Stimulated activated CD8-positive, alpha-beta memory T cell treated with anti-CD3 and anti-CD28 coated beads, Interleukin-12 subunit alpha, Interleukin-12 subunit beta, amount 100 ng/mL, for 1 hour (primary cell): ENCODE results near the gene NOP16.
A peak's percentile ranks its signal among the peaks of the same experiment; 100 is the strongest.

ENCODE experiments used
- DNase-seq: peaks from one replicate; pipeline ENCODE4 v3.0.0-alpha.2; 2020; ENCODE audit warnings: low read depth

Gene NOP16

GRCh38 chr5:176388444-176389134, at the start of gene NOP16, which contains the start of gene HIGD2A:
NOP16 (minus strand) TSS chr5:176388598; CDS start chr5:176388539, 59 bp downstream.
HIGD2A (plus strand) TSS chr5:176388751; CDS start chr5:176388820, 69 bp downstream.
- peak; percentile 99 for DNase-seq

DNA sequence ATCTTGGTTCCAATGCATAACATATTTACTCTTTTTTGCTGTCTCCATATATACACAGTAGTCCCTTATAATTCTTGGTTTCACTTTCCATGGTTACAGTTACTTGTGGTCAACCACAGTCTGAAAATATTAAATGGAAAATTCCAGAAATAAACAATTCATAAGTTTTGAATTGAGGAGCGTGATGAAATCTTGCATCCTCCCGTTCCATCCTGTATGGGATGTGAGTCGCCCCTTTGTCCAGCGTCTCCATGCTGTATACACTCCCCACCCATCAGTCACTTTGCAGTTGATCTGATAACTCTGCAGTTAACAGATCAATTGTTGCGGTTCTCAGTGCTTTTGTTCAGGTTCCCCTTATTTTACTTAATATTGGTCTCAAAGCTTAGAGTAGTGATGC, 48.3 kb upstream of the NOP16 start:
- DNase-seq: no peak

DNA sequence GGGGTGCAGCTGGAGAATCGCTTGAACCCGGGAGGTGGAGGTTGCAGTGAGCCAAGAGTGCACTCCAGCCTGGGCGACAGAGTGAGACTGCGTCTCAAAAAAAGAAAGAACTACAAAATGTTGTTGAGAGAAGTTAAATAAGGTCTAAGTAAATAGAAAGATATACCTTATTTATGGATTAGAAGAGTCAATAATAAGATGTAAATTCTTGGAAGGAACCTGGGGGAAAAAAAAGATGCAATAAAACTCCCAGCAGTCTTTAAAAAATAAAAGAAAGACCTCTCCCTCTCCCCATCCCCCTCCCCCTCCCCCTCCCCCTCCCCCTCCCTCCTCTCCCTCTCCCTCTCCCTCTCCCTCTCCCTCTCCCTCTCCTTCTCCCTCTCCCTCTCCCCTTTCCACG, 44.3 kb upstream of the NOP16 start:
- DNase-seq: no peak

DNA sequence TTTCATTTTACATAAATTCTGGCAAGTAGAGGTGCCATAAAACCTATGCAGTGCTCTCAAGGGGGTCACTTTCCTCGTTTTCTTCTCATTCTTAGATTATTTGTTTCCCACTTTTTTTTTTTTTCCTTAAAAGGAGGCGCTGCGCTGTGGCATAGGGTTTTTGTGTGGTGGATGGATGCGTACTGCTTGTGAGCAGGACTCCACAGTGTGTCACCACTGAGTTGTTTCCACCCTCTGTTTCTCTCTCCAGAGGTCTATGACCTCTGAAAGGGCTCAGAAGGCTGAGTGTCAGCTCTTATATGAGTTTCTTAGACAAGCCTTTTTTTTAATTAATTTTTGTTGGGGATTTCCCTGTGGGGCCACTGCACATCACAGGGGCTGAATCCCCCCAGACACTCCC, 41.6 kb upstream of the NOP16 start:
- DNase-seq: no peak

GRCh38 chr5:176427971-176428370, 39.6 kb upstream of the NOP16 start:
- no peak for DNase-seq

- DNase-seq: no peak
Measured at GRCh38 chr5:176426876-176427275, 38.5 kb upstream of the NOP16 start.

GRCh38 chr5:176425791-176426190, 37.4 kb upstream of the NOP16 start:
- no peak for DNase-seq

- no peak for DNase-seq
Measured at GRCh38 chr5:176425138-176425537, 36.7 kb upstream of the NOP16 start.

- DNase-seq: no peak
Measured at GRCh38 chr5:176424181-176424580, 35.8 kb upstream of the NOP16 start.

- DNase-seq: no peak
Measured at GRCh38 chr5:176420972-176421544, 32.7 kb upstream of the NOP16 start.

DNA sequence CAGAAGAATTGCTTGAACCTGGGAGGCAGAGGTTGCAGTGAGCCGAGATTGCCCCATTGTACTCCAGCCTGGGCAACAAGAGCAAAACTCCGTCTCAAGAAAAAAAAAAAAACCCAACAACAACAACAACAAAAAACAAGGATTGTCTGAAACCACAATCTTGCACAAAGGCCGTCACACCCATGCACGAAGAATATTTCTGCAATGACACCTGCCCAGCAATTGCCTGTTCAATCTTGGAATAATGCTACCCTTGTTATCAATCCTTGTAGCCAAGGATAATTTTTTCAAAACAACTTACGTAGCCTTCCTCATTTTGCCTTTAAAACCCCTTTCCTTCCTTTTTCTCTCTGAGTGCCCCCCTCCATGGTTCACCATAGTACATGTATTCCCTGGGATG, 31.7 kb upstream of the NOP16 start:
- DNase-seq: no peak

GRCh38 chr5:176418251-176418650, 29.9 kb upstream of the NOP16 start:
- DNase-seq: no peak

GRCh38 chr5:176416965-176417364, 28.6 kb upstream of the NOP16 start:
- DNase-seq: no peak

- DNase-seq: peak; percentile 83
Measured at GRCh38 chr5:176415952-176416924, 27.8 kb upstream of the NOP16 start, which contains the start of gene CLTB. CLTB (minus strand) TSS chr5:176416539; CDS start chr5:176416363, 176 bp downstream.

- DNase-seq: no peak
Measured at GRCh38 chr5:176415240-176415951, 27.0 kb upstream of the NOP16 start.

- no peak for DNase-seq
Measured at GRCh38 chr5:176414704-176415103, 26.3 kb upstream of the NOP16 start.

DNA sequence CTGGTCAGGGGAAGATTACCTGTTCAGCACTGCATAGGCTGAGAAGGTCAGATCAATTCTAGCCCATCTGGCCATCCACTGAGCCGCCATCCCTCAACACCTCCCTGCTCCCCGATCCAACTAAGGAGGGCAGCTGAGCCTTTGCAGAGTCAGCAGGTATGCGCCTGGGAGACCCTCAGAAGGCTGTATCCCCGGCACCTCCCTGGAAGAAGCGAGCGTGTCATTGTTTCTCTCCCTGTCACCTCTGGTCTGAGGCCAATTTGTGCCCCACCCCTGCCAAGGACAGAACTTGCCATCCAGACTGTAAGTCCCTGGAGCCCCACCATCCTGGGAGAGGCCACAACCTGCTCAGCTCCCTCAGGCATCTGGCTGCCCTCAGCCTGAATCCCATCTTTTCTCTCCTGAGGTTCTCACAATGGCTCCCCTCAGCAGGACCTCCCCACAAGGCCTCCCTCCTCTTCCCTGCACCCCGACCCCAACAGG, 25.4 kb upstream of the NOP16 start:
- DNase-seq: no peak

- no peak for DNase-seq
Measured at GRCh38 chr5:176413255-176413565, 24.8 kb upstream of the NOP16 start.

DNA sequence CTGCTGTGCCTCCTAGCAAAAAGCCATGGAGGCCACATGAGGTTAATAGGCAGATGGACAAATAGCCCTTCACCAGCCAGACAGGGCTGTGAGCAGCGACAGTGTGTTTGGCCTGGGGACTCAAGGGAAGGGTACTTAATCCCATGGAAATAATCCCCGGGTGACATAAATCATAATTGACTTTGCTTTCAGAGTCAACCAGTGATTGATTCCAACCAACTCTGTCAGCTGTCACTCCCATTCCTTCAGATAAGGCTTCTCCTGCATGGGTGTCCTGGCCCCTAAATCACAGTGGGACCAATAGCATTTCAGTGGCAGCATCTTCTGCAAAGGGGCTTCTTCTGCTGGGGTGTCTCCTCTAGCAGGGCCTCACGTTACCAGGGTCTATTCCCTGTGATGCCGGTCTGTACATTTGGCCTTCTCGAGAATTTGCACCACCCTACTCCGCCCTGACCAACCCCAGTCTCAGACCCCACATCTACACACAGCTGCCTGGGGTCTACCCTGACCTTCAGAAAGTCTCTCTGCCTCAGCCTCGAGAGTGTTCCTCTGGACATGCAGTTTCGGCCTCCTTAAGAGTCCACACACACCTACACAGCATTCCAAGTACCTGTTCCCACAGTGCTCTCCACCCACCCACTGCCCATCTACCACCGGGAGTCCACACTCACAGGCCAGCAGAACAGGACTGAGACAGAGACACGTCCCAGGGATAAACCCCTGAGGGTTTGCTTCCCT, 24.3 kb upstream of the NOP16 start:
- DNase-seq: no peak

DNA sequence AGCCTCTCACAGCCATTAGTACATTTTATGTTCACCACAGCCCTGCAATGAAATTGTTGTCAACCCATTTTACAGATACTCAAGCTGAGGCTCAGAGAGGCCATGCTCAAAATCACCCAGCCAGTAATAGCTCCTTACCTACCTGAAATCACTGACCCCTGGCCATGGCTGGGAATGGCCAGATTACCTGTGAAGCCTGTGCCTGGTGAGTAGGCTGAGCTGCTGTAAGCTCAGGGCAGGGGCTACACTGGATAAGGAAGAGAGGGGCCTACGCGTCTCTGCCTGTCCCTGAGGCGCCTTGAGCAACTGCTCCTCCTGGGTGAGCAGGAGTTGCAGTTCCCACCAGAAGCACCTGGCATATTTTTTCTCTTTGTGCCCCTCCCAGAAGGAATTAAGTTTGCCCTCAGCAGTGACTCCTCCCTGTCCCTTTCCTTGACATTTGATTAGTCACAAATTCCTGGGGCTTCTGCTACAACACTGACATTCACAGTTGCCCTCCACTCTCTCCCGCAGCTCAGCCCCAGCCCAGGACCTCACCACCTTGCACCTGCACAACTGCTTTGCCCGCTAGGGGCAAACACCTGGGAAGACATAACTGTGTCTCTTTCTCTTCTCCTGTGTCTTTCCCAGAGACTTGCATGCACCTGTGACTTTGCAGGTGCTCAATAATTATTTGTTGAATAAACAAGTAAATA, 22.2 kb upstream of the NOP16 start:
- DNase-seq: no peak

DNA sequence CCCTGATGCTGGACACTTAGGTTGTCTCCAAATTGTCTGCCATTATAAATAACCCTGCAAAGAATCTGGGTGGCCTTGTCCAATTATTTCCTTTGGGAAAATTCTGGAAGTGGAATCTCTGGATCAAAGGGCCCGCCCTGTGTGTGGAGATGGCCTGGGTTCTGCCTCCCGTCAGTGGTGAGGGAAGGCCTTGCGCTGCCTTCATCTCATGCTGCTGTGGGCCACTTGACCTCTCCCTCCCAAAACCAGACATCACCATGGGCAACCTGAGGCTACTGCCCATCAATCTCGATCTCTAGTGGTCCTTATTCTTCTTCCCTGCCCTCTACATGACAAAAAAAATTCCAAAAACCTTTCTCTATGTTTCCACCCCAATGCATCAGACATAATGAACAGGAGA, 21.4 kb upstream of the NOP16 start:
- no peak for DNase-seq
